Astrocyte (in vitro differentiated cells and primary cell): Measurements from ENCODE around the gene HEXIM2. TPM values are rescaled to one million over a fixed set of nuclear protein-coding genes. Genes with fewer than 3 reads are reported as not detected.
A peak's percentile ranks its signal among the peaks of the same experiment; 100 is the strongest.

Experiments
- DNase-seq: peaks from one replicate; pipeline ENCODE4 v3.0.0-alpha.2; 2010; ENCODE audit warnings: low read depth
- FAIRE-seq: peaks from 2 replicates; lab custom pipeline; 2011; peaks lifted over from hg19 to GRCh38; lab: Jason Lieb, UNC
- H2AFZ ChIP-seq: 2 replicates; pipeline ENCODE4 v1.6.0; 2012; ENCODE audit warnings: low read depth, low read length, inconsistent platforms
- H3K27ac ChIP-seq: 2 replicates; pipeline ENCODE4 v1.5.1; 2011; ENCODE audit warnings: low read depth, low read length, inconsistent platforms
- H3K27me3 ChIP-seq: 2 replicates; pipeline ENCODE4 v1.6.0; 2011; ENCODE audit warnings: low read length, inconsistent platforms; ENCODE audit not compliant: insufficient read depth
- H3K36me3 ChIP-seq: 2 replicates; pipeline ENCODE4 v1.5.1; 2011; ENCODE audit warnings: low read length, inconsistent platforms; ENCODE audit not compliant: insufficient read depth
- H3K4me1 ChIP-seq: 2 replicates; pipeline ENCODE4 v1.5.1; 2011; ENCODE audit warnings: low read length, inconsistent platforms; ENCODE audit not compliant: insufficient read depth
- H3K4me2 ChIP-seq: 2 replicates; pipeline ENCODE4 v1.6.0; 2012; ENCODE audit warnings: low read length, inconsistent platforms
- H3K4me3 ChIP-seq: 2 replicates; pipeline ENCODE4 v1.5.1; 2011; ENCODE audit warnings: low read depth, mild to moderate bottlenecking, low read length, inconsistent platforms; ENCODE audit not compliant: insufficient read depth
- H3K79me2 ChIP-seq: 2 replicates; pipeline ENCODE4 v1.6.0; 2012; ENCODE audit warnings: mild to moderate bottlenecking, low read length, inconsistent platforms; ENCODE audit not compliant: insufficient read depth
- H3K9ac ChIP-seq: 2 replicates; pipeline ENCODE4 v1.6.0; 2012; ENCODE audit warnings: mild to moderate bottlenecking, low read length, inconsistent platforms
- H3K9me3 ChIP-seq: 2 replicates; pipeline ENCODE4 v1.5.1; 2012; ENCODE audit warnings: low read depth, mild to moderate bottlenecking, low read length, inconsistent platforms; ENCODE audit not compliant: insufficient read depth
- H4K20me1 ChIP-seq: 2 replicates; pipeline ENCODE4 v1.6.0; 2012; ENCODE audit warnings: low read length, inconsistent platforms; ENCODE audit not compliant: insufficient read depth
- H3K27ac Mint-ChIP-seq: one replicate; pipeline ENCODE4 v1.8.0; 2021; ENCODE audit warnings: mild to moderate bottlenecking, mixed read lengths; ENCODE audit not compliant: unreplicated experiment
- H3K27me3 Mint-ChIP-seq: one replicate; pipeline ENCODE4 v1.8.0; 2021; ENCODE audit warnings: low read depth, mixed read lengths; ENCODE audit not compliant: unreplicated experiment
- H3K36me3 Mint-ChIP-seq: one replicate; pipeline ENCODE4 v1.8.0; 2021; ENCODE audit warnings: low read depth, mixed read lengths; ENCODE audit not compliant: unreplicated experiment
- H3K4me1 Mint-ChIP-seq: one replicate; pipeline ENCODE4 v1.8.0; 2021; ENCODE audit warnings: low read depth, mixed read lengths; ENCODE audit not compliant: unreplicated experiment
- H3K4me3 Mint-ChIP-seq: one replicate; pipeline ENCODE4 v1.8.0; 2021; ENCODE audit warnings: mild to moderate bottlenecking, moderate library complexity, mixed read lengths; ENCODE audit not compliant: unreplicated experiment
- H3K9me3 Mint-ChIP-seq: one replicate; pipeline ENCODE4 v1.8.0; 2021; ENCODE audit warnings: mild to moderate bottlenecking, mixed read lengths; ENCODE audit not compliant: unreplicated experiment
- CTCF ChIP-seq: IDR thresholded peaks from 2 replicates; pipeline ENCODE4 v1.5.1; 2011; ENCODE audit warnings: low read depth, mild to moderate bottlenecking, inconsistent platforms, low read length, moderate library complexity; ENCODE audit not compliant: insufficient read depth
- EZH2 ChIP-seq: IDR thresholded peaks from 2 replicates; pipeline ENCODE4 v1.6.1; 2012; ENCODE audit warnings: mild to moderate bottlenecking, low read length, inconsistent platforms; ENCODE audit not compliant: insufficient read depth
- total RNA-seq: library from RNA; stranded (reverse); gene quantifications from 2 replicates; pipeline ENCODE4 v1.2.1, GENCODE V29; 2021

The HEXIM2 gene
- total RNA-seq, 1 donor from 2014 or later: 9.0 TPM

DNA sequence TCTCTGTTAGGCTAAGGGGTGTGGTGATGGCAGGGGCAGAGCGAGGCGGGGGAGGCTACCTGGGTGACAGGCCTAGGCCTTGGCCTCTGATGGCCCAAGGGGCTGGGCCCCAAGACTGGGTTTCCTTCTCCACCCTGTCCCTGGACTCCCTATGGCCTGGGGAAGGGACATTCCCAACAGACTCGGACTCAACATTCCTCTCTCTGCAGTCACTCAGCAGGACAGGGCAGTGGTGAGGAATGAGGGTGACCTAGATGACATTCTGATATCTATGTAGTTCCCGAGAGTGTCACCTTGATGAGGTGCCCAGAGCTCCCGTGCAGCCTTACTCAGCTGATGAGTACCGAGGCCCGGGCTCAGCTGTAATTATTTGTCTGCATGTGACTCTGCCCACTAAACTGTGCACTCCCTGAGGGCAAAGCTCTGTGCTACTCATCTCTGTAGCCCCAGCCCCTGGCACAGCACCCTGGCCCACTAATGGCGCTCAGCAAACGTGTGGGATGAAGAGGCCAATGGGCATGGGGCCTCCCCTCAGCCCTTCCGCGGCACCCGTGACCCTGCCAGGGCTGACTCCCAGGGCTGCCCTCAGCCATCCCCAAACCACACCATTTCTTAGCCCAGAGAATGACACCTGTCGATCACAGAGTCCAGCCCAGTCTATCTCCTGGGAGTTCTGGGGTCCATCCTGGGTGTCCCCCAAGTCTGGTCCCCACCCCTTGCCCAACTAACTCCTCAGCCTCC, 31.6 kb upstream of the HEXIM2 start:
- no peak for DNase-seq
- H3K36me3 Mint-ChIP-seq: peaks cover 2% of the 10 kb centered on the region

DNA sequence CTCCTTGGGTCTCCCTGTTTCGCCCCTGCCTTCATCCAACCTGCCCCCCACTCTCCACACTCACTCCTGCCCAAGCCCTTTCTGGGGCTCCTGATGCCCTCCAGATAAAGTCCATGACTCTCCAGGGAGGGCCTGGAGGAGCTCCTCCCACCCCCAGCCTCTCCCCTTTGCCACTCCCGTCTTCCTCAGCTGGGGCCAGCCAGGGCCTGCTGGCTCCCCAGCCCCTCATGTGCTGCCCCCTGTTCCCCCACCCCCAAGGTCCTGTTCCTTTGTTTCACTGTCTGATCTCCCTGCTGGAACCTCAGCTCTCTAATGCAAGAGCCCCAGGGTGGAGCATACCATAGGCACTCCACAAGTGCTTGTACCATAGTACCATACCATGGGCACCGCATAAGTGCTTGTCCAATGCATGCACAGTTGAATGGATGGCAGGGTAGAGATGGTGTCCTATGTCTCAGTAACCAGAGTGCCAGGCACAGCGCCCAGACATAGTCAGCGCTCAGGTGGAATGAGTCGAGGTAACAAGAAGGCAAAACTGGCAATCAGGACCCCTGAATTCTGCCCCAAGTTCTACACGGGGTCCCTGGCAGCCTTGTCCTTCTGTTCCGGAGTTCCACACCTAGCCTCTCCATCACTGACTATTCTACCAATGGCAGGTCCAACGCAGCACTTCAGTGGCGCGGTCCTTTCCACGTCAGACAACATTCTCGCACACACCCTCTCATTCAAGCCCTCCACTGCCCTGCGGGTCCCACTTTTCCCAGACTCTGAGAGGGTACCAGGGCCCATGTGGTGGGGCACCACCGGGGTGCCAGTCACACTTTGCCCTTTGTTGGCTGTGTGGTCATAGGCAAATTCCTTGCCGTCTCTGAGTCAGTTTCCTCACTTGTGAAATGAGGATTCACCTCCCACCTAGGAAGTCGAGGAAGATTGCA, 30.7 kb upstream of the HEXIM2 start:
- Histone ChIP-seq H4K20me1 (peaks cover 12% of the 10 kb centered on the region), H3K27ac (no peak overlapping the region), H3K4me1 (peaks cover 42% of the 10 kb centered on the region), H3K9ac (peak overlapping the region; percentile 80), H3K4me2 (peak overlapping the region; percentile 98), H3K4me3 (peak overlapping the region; percentile 73), H3K27me3 (no peaks in the 10 kb centered on the region), H3K36me3 (no peaks in the 10 kb centered on the region), H3K79me2 (peaks cover 50% of the 10 kb centered on the region), H2AFZ (peak overlapping the region; percentile 58), H3K9me3 (no peaks in the 10 kb centered on the region)
- FAIRE-seq (no peak), DNase-seq (no peak)
- no peak for TF ChIP-seq CTCF
- no peak for TF ChIP-seq EZH2
- Mint-ChIP-seq H3K9me3 (no peaks in the 10 kb centered on the region), H3K27me3 (no peaks in the 10 kb centered on the region), H3K27ac (peak overlapping the region; percentile 84), H3K36me3 (no peaks in the 10 kb centered on the region), H3K4me1 (peaks cover 27% of the 10 kb centered on the region), H3K4me3 (peak overlapping the region; percentile 81)

More for the DNA sequence above, 31.6 kb upstream of the HEXIM2 start:
- peak overlapping the region; percentile 81 for H3K4me3 Mint-ChIP-seq
- H3K27ac Mint-ChIP-seq: peak overlapping the region; percentile 7
- peaks cover 29% of the 10 kb centered on the region for H3K4me1 Mint-ChIP-seq
- no peaks in the 10 kb centered on the region for H3K27me3 ChIP-seq
- peaks cover 12% of the 10 kb centered on the region for H4K20me1 ChIP-seq
- H3K4me1 ChIP-seq: peaks cover 42% of the 10 kb centered on the region
- no peaks in the 10 kb centered on the region for H3K27me3 Mint-ChIP-seq
- no peak overlapping the region for H2AFZ ChIP-seq
- TF ChIP-seq EZH2 (no peak), CTCF (no peak)
- FAIRE-seq: no peak
- no peaks in the 10 kb centered on the region for H3K36me3 ChIP-seq
- H3K79me2 ChIP-seq: peaks cover 57% of the 10 kb centered on the region
- H3K27ac ChIP-seq: no peak overlapping the region
- H3K4me2 ChIP-seq: peak overlapping the region; percentile 17
- no peaks in the 10 kb centered on the region for H3K9me3 Mint-ChIP-seq
- no peaks in the 10 kb centered on the region for H3K9me3 ChIP-seq
- no peak overlapping the region for H3K4me3 ChIP-seq
- H3K9ac ChIP-seq: no peak overlapping the region
